ENCODE data around the gene MUC20.
A peak's percentile ranks its signal among the peaks of the same experiment; 100 is the strongest.
"Not testable (repeated sequence)": the region's sequence is repeated elsewhere in the genome, so short reads cannot be mapped to it uniquely, and the experiment has no call there.

Gene MUC20

GRCh38 chr3:195693428-195694216 lies 27.2 kb upstream of the MUC20 start:
- FAIRE-seq: no peak

DNA sequence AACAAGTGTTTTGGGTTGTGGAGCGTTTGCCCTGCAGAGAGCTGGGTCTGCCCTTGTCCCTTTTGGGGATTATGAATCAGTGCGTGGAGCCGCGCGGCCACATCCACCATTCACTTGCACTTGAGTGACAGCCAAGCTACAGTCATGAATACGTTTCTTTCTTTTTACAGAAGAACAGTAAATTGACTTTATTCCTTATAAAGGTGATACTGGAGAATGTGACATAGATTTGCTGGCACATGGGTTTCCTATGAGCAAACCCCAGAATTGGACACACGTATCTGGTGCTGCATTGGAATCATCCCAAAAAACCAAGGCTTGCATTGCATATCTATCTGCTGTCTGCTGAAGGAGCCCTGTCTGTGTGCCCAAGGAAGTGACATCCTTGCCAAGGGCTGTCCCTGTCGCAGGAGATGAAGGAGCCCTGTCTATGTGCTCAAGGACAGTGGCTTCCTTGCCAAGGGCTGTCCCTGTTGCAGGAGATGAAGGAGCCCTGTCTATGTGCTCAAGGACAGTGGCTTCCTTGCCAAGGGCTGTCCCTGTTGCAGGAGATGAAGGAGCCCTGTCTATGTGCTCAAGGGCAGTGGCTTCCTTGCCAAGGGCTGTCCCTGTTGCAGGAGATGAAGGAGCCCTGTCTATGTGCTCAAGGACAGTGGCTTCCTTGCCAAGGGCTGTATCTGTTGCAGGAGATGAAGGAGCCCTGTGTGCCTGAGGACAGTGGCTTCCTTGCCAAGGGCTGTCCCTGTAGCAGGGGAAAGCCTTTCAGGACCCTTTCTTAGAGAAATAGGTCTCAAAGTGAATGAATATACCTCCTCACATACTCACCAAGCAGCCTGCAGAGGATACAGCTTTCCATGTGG lies 26.3 kb upstream of the MUC20 start:
- not testable (repeated sequence) for FAIRE-seq

DNA sequence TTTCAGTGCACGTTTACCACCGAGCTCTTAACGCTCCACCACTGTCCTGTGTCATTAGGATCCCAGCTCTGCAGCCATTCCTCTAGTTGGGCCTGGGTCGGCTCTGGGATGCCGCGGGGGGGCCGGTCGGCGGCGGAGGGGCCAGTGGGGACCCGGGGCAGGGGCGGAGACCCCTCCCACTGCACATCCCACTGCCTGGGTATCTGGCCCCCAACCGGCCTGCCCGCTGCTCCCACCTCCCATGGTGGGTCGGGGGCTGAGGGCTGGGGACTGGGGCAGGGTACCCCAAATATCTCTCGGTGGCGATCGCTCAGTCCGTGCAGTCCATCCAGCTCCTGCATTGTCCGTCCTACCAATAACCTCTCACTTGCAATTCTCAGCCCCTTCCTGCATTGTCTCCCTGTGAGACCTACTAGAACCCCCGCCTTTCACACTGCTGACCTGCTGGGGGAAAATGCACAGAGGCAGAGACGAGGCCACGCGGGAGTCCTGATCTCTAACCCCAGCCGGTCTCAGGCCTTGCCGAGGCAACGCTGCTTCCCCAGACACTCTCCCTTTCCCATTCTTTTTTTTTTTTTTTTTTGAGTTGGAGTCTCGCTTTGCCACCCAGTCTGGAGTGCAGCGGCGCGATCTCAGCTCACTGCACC lies 24.0 kb upstream of the MUC20 start:
- no peak for FAIRE-seq

GRCh38 chr3:195697582-195698324 lies 23.0 kb upstream of the MUC20 start:
- no peak for FAIRE-seq

DNA sequence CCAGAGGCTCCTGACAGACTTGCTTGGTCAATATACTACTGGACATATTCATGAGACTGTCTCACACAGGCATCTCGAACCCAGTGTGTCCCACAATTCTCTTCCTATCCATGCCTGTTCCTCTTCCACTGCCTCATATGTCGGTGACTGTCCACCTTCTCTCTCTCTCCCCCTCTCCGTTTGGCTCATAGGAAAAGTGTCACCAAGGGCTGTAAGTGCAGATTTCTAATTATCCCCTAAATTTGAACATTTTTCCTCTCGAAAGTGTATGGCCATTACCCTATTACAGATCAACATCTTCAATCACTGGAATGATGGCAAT lies 22.5 kb upstream of the MUC20 start:
- no peak for FAIRE-seq

- no peak for FAIRE-seq
These were observed 22.0 kb upstream of the MUC20 start for GRCh38 chr3:195698647-195699387.

- FAIRE-seq: no peak
These were observed 21.4 kb upstream of the MUC20 start for GRCh38 chr3:195699388-195699771.

DNA sequence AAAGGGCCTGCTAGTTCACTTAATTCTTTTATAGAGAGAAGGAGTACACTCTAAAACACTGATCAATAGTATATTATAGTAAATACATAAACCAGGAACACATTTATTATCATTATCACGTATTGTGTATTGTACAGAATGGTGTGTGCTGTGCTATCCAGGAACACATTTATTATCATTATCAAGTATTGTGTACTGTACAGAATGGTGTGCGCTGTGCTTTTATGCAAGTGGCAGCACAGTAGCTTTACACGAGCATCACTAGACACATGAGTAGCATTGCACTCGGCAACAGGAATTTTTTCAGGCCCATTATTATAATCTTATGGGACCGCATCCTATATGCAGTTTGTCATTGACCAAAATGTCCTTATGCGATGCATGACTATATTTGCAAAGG lies 20.9 kb upstream of the MUC20 start:
- FAIRE-seq: peak; percentile 60

GRCh38 chr3:195700319-195700718 lies 20.5 kb upstream of the MUC20 start:
- FAIRE-seq: no peak

DNA sequence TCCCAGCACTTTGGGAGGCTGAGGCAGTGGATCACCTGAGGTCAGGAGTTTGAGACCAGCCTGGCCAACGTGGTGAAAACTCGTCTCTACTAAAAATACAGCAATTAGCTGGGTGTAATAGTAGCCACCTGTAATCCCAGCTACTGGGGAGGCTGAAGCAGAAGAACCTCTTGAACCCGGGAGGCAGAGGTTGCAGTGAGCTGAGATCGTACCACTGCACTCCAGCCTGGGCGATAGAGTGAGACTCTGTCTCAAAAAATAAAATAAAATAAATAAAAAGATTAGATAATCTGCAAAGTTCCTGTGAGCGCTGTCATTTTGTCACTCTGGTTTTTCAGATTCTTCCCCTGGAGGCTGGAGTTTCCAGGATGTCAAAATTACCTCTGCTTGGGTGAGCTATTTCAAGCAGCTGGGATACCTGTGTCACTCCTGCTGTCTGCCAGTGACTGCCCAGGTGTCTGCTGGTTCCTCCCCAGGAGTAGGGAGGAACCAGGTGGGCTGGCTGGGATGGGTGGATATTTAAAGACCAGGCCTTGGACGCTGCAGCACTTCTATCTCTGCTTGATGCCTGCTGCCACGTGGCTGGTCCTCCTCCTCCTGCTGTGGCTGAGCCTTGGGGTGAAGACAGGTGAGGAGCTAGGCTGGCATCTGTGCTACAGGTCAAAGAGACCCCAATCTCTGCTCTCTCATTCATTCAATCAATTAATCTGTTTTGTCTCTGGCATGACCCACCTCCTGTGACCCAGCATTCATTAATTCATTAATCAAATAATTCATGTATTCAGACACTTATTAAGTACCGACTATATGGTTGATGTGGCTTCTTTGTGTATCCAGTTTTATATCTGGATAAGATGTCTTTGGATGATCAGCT lies 19.5 kb upstream of the MUC20 start:
- FAIRE-seq: no peak

DNA sequence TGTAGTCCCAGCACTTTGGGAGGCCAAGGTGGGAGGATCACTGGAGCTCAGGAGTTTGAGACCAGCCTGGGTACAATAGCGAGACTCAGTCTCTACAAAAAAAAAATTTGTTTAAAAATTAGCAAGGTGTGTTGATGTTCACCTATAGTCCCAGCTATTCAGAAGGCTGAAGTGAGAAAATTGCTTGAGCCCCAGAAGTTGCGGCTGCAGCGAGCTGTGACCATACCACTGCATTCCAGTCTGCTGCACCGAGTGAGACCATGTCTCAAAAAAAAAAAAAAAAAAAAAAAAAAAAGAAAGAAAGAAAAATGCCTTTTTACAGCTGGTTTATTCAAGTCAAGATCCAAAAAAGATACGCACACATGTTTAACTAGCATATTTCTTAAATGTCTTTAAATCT lies 17.0 kb upstream of the MUC20 start:
- no peak for FAIRE-seq

DNA sequence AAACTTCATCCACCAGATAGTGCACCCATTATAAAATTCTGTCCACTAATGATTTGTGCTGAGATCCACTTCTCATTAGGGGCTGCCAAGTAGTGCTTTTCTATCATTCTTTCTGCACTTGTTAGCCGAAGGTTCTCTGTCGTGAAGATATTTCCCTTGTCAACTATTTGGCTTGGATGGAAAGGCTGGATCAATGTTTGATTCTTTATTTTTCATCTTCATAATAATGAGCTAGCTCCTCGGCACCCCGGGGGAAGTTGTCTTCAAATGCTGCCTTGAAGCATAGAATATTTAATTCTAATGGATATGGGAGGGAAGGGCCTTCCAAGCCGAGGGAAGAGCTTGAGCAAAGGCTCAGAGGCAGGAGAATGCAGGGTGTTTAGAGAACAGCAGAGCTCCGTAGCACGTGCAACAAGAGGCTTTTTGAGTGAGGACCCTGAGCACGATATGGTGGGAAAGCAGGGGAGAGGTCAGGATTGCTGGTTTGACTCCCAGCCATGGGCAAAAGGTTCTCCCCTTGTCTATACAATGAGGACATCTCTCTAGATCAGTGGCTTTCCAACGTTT lies 16.3 kb upstream of the MUC20 start:
- FAIRE-seq: no peak

- FAIRE-seq: no peak
These were observed 15.4 kb upstream of the MUC20 start for GRCh38 chr3:195705081-195705991.

- no peak for FAIRE-seq
These were observed 12.7 kb upstream of the MUC20 start for GRCh38 chr3:195708061-195708460.

DNA sequence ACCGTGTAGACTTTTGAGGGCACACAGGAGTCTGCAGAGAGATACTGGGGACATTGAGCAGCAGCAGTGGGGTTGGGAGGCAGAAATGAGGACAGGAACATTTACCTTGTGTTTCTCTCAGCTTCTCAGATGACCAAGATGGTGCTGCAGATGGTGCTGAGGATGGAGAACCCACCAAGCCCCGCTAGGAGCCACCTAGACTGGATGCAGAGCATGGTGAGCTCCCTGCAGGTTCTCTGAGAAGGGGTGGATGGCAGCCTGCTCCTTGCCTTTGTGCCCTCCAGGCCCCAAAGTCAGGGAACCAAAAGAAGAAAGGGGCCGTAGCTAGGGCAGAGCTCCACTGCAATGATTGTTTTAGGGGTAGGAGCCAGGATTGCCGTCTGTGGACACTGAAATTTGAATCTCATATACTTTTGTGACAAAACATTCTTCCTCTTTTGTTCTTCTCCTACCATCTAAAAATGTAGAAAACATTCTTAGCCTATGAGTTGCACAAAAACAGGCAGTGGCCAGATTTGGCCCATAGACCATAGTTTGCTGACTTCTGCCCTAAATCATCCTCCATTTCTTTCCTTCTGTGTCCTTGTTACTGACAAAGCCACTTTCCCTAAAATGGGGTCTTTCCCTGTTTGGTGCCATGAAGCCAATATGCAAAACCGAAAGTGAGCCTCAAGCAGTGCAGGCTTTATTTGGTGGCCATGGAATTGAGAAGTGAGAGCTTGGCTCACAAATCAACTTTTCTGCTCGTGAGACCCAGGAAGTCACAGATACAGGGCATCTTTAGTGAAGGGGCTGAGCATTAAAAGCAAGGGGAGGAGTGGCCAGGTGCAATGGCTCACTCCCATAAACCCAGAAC lies 11.9 kb upstream of the MUC20 start:
- no peak for FAIRE-seq

DNA sequence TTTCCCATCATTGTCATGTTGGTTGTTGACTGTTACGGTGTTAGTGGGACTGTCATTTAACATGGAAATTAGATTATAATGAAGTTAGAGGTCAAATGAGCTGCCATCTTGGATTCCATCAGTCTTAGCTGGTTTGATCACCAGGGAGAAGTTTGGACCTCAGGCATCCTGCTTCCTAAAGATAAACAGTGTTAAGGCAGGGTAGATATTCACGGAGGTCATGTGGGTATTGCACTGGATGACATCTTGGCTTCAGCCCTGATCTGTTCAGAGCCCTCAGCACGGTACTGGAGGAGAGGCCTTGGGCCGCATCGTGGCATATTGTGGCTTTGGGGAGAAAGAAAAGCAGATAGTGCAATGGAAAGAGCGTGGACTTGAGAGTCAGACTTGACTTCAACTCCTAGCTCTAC lies 11.1 kb upstream of the MUC20 start:
- no peak for FAIRE-seq

- peak; percentile 35 for FAIRE-seq
These were observed 10.5 kb upstream of the MUC20 start for GRCh38 chr3:195710126-195710905.
